ENCODE results near the gene TASP1. TPM values are rescaled to one million over a fixed set of nuclear protein-coding genes. Genes with fewer than 3 reads are reported as not detected.

The TASP1 gene
- polyA plus RNA-seq, 1 donor (not counting 4 experiments of a cell fraction or from before 2014, with no cell fraction given) = 17.4 TPM

DNA sequence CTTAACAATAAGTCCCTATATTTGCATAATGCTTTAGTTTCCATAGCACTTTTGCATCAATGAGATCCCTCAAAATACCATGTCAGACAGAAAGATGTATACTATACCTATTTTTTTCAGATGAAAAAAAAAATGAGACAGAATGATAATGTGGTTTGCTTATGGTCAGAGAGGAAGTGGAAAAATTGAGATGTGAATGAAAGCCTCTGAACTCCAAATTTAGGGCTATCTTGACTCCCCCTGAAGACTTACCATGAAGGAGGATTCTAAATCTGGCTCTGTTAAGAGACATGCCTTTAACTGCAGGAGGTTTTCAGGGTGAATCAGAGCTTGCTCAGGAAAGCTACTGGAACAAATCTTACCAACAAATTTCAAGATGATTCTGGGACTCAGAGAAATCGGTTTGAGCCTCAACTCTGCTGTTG is 241.4 kb downstream of the TASP1 start:
- H4K20me1 ChIP-seq (ENCODE audit: control insufficient read depth, extremely low read depth, insufficient read depth, low read length) = no peaks in the 10 kb centered on the region
- no peaks in the 10 kb centered on the region for H3K9me3 ChIP-seq (ENCODE audit: control insufficient read depth, low read depth, low read length)
- dilution Hi-C loops (cut with MboI; ENCODE audit: extremely low pct_ligation_motif_present, low sequenced_read_pairs) = no loop called here
- no peak overlapping the region for H3K4me3 ChIP-seq (ENCODE audit: control insufficient read depth in 2 of 3, extremely low read depth in 1 of 3, insufficient read depth in 2 of 3, low read depth in 1 of 3, low read length in 3 of 3)
- no peak overlapping the region for H3K9ac ChIP-seq (ENCODE audit: control insufficient read depth, extremely low read depth, insufficient read depth, low read length)
- H3K36me3 ChIP-seq (ENCODE audit: control insufficient read depth in 2 of 2, extremely low read depth in 1 of 2, insufficient read depth in 2 of 2, low read length in 2 of 2) = no peaks in the 10 kb centered on the region
- no peak overlapping the region for H3K27ac ChIP-seq (ENCODE audit: control insufficient read depth, insufficient read depth, low read length)
- DNase-seq (ENCODE audit: low read depth, low spot score) (no peak), FAIRE-seq (peak; percentile 62)
- no peaks in the 10 kb centered on the region for H3K27me3 ChIP-seq (ENCODE audit: control insufficient read depth, extremely low read depth, insufficient read depth, low read length)
- no peak overlapping the region for H2AFZ ChIP-seq (ENCODE audit: control insufficient read depth, low read length)
- no peaks in the 10 kb centered on the region for H3K79me2 ChIP-seq (ENCODE audit: control insufficient read depth, insufficient read depth, low read length)
- no peak for TF ChIP-seq EZH2 (IDR thresholded peaks at IDR 0.05; ENCODE audit: low read length)
- TF ChIP-seq, protein P1, sequence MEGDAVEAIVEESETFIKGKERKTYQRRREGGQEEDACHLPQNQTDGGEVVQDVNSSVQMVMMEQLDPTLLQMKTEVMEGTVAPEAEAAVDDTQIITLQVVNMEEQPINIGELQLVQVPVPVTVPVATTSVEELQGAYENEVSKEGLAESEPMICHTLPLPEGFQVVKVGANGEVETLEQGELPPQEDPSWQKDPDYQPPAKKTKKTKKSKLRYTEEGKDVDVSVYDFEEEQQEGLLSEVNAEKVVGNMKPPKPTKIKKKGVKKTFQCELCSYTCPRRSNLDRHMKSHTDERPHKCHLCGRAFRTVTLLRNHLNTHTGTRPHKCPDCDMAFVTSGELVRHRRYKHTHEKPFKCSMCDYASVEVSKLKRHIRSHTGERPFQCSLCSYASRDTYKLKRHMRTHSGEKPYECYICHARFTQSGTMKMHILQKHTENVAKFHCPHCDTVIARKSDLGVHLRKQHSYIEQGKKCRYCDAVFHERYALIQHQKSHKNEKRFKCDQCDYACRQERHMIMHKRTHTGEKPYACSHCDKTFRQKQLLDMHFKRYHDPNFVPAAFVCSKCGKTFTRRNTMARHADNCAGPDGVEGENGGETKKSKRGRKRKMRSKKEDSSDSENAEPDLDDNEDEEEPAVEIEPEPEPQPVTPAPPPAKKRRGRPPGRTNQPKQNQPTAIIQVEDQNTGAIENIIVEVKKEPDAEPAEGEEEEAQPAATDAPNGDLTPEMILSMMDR (optimal IDR thresholded peaks at IDR 0.05 in 1 of 3, IDR thresholded peaks at IDR 0.05 in 1 of 3, conservative IDR thresholded peaks at IDR 0.05 in 1 of 3; ENCODE audit: extremely low read depth in 1 of 3, insufficient read depth in 2 of 3, low read length in 3 of 3) = no peak
- H3K4me1 ChIP-seq (ENCODE audit: control insufficient read depth, extremely low read depth, insufficient read depth, low read length) = peaks cover 11% of the 10 kb centered on the region
- H3K9me1 ChIP-seq (ENCODE audit: control insufficient read depth, extremely low read depth, insufficient read depth, low read length) = no peaks in the 10 kb centered on the region
- no peak overlapping the region for H3K4me2 ChIP-seq (ENCODE audit: control insufficient read depth, extremely low read depth, insufficient read depth, low read depth, low read length)

DNA sequence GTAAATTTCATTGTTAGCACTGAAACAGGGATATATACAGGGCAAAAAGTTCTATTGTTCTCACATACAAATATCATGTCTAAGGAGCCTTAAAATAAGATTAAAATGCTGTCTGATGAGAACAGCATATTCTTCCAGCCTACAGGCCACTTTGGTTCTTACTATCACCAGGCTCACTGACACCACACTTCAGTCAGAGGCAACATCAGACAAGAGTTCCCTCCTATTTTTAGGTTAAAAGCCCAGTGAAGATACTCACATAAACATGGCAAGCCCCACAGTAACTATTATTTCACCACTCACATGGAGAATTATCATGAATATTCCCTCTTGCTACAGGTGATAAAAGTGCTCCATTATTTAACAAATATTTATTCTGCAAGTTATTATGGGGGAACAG is 241.9 kb downstream of the TASP1 start:
- FAIRE-seq (no peak), DNase-seq (ENCODE audit: low read depth, low spot score) (no peak)
- peaks cover 6% of the 10 kb centered on the region for H3K4me1 ChIP-seq (ENCODE audit: control insufficient read depth, extremely low read depth, insufficient read depth, low read length)
- TF ChIP-seq, protein P1 (optimal IDR thresholded peaks at IDR 0.05 in 1 of 3, IDR thresholded peaks at IDR 0.05 in 1 of 3, conservative IDR thresholded peaks at IDR 0.05 in 1 of 3; ENCODE audit: extremely low read depth in 1 of 3, insufficient read depth in 2 of 3, low read length in 3 of 3) = no peak
- TF ChIP-seq EZH2 (IDR thresholded peaks at IDR 0.05; ENCODE audit: low read length) = no peak
- H3K4me2 ChIP-seq (ENCODE audit: control insufficient read depth, extremely low read depth, insufficient read depth, low read depth, low read length) = no peak overlapping the region
- H3K9ac ChIP-seq (ENCODE audit: control insufficient read depth, extremely low read depth, insufficient read depth, low read length) = no peak overlapping the region
- no peaks in the 10 kb centered on the region for H3K36me3 ChIP-seq (ENCODE audit: control insufficient read depth in 2 of 2, extremely low read depth in 1 of 2, insufficient read depth in 2 of 2, low read length in 2 of 2)
- H3K27ac ChIP-seq (ENCODE audit: control insufficient read depth, insufficient read depth, low read length) = no peak overlapping the region
- no peak overlapping the region for H3K4me3 ChIP-seq (ENCODE audit: control insufficient read depth in 2 of 3, extremely low read depth in 1 of 3, insufficient read depth in 2 of 3, low read depth in 1 of 3, low read length in 3 of 3)
- no peaks in the 10 kb centered on the region for H3K27me3 ChIP-seq (ENCODE audit: control insufficient read depth, extremely low read depth, insufficient read depth, low read length)
- H3K9me3 ChIP-seq (ENCODE audit: control insufficient read depth, low read depth, low read length) = no peaks in the 10 kb centered on the region
- no peaks in the 10 kb centered on the region for H3K9me1 ChIP-seq (ENCODE audit: control insufficient read depth, extremely low read depth, insufficient read depth, low read length)
- H2AFZ ChIP-seq (ENCODE audit: control insufficient read depth, low read length) = no peak overlapping the region
- dilution Hi-C loops (cut with MboI; ENCODE audit: extremely low pct_ligation_motif_present, low sequenced_read_pairs) = no loop called here
- H3K79me2 ChIP-seq (ENCODE audit: control insufficient read depth, insufficient read depth, low read length) = no peaks in the 10 kb centered on the region
- no peaks in the 10 kb centered on the region for H4K20me1 ChIP-seq (ENCODE audit: control insufficient read depth, extremely low read depth, insufficient read depth, low read length)
